Colonic mucosa (tissue), 4 donors: ENCODE data around the gene PFKFB2. TPM values are rescaled to one million over a fixed set of nuclear protein-coding genes. Genes with fewer than 3 reads are reported as not detected.
A peak's percentile ranks its signal among the peaks of the same experiment; 100 is the strongest.

Source experiments
- DNase-seq: peaks from one replicate; pipeline ENCODE4 v3.0.0-alpha.2; 2020
- H3K27ac ChIP-seq: fragments of 200-600 bp; one replicate; pipeline ENCODE4 v1.8.0; 2021
- H3K27me3 ChIP-seq: fragments of 200-600 bp; one replicate; pipeline ENCODE4 v1.8.0; 2021
- H3K36me3 ChIP-seq: fragments of 200-600 bp; one replicate; pipeline ENCODE4 v1.8.0; 2021
- H3K4me1 ChIP-seq: fragments of 200-600 bp; one replicate; pipeline ENCODE4 v1.8.0; 2021; ENCODE audit warnings: mild to moderate bottlenecking
- H3K4me3 ChIP-seq: fragments of 200-600 bp; one replicate; pipeline ENCODE4 v1.8.0; 2021
- H3K9ac ChIP-seq, 2 donors: one replicate each; pipeline ENCODE4 v1.7.0; 2013; ENCODE audit warnings: control low read depth in 2 of 2, low read depth in 2 of 2, low read length in 2 of 2
- H3K9me3 ChIP-seq: fragments of 200-600 bp; one replicate; pipeline ENCODE4 v1.8.0; 2021
- CTCF ChIP-seq: fragments of 200-600 bp; IDR thresholded peaks from one replicate; pipeline ENCODE4 v1.8.0; 2022; ENCODE audit warnings: antibody characterized with exemption, mild to moderate bottlenecking
- intact Hi-C: fragments of 100-400 bp; cut with DNase I; formaldehyde crosslinking; loops from one replicate; pipeline ENCODE4 v1.14.1; 2022
- total RNA-seq, 2 donors: library from RNA; stranded (reverse); fragmentation: NEBNext Ultra II Directional in 1 of 2; extraction: Animal tissue kit (Norgen Biotek cat#: 25700) in 1 of 2; gene quantifications; one replicate each; pipeline ENCODE4 v1.2.1, GENCODE V29; 2021
- donor health status: healthy.
- donor health status: DM: no; HTN: no; CAD: no.
- donor health status: DM: no; HTN: no; CAD: no.

Gene PFKFB2
- total RNA-seq, 2 donors from 2014 or later: 52.1 to 88.5 TPM

GRCh38 chr1:207081806-207082205 lies 28.7 kb downstream of the PFKFB2 start:
- Histone ChIP-seq H3K9ac (no peak overlapping the region), H3K9me3 (no peaks in the 10 kb centered on the region), H3K27ac (no peak overlapping the region), H3K4me3 (no peak overlapping the region), H3K4me1 (no peaks in the 10 kb centered on the region), H3K36me3 (no peaks in the 10 kb centered on the region), H3K27me3 (no peaks in the 10 kb centered on the region)
- no peak for TF ChIP-seq CTCF
- intact Hi-C loops: loop anchor here (5.0 to 10.0 kb wide), 4 partner anchors 47 to 415 kb away; partner anchors contain the start of genes C1orf116 and CR1
- no peak for DNase-seq

GRCh38 chr1:207084232-207084631 lies 31.2 kb downstream of the PFKFB2 start:
- H3K9me3 ChIP-seq: no peaks in the 10 kb centered on the region
- no peaks in the 10 kb centered on the region for H3K27me3 ChIP-seq
- H3K4me3 ChIP-seq: no peak overlapping the region
- no peak for DNase-seq
- H3K27ac ChIP-seq: no peak overlapping the region
- no peak for TF ChIP-seq CTCF
- H3K9ac ChIP-seq: no peak overlapping the region
- intact Hi-C loops: loop anchor here (5.0 to 10.0 kb wide), 4 partner anchors 49 to 413 kb away; partner anchors contain the start of genes C1orf116 and CR1
- H3K36me3 ChIP-seq: no peaks in the 10 kb centered on the region
- H3K4me1 ChIP-seq: no peaks in the 10 kb centered on the region

- DNase-seq: peak; percentile 70
- no peaks in the 10 kb centered on the region for H3K27me3 ChIP-seq
- H3K4me1 ChIP-seq: no peaks in the 10 kb centered on the region
- H3K27ac ChIP-seq: no peak overlapping the region
- H3K9ac ChIP-seq: no peak overlapping the region
- no peak overlapping the region for H3K4me3 ChIP-seq
- H3K36me3 ChIP-seq: no peaks in the 10 kb centered on the region
- TF ChIP-seq CTCF: peak; percentile 52
- H3K9me3 ChIP-seq: no peaks in the 10 kb centered on the region
- intact Hi-C loops: loop anchor here (5.0 to 10.0 kb wide), 4 partner anchors 50 to 413 kb away; partner anchors contain the start of genes C1orf116 and CR1
Measured at GRCh38 chr1:207084701-207085180, 31.7 kb downstream of the PFKFB2 start.

GRCh38 chr1:207085887-207086286 lies 32.8 kb downstream of the PFKFB2 start:
- Histone ChIP-seq H3K9me3 (no peaks in the 10 kb centered on the region), H3K27me3 (no peaks in the 10 kb centered on the region), H3K9ac (no peak overlapping the region), H3K36me3 (no peaks in the 10 kb centered on the region), H3K4me3 (no peak overlapping the region), H3K4me1 (no peaks in the 10 kb centered on the region), H3K27ac (no peak overlapping the region)
- no peak for DNase-seq
- no peak for TF ChIP-seq CTCF
- intact Hi-C loops: loop anchor here (10.0 kb wide), 2 partner anchors 51 to 169 kb away; partner anchors contain the start of gene C1orf116

- no peak for DNase-seq
- Histone ChIP-seq H3K27ac (peak overlapping the region; percentile 80), H3K4me1 (no peaks in the 10 kb centered on the region), H3K36me3 (no peaks in the 10 kb centered on the region), H3K9ac (no peak overlapping the region), H3K4me3 (no peak overlapping the region), H3K27me3 (no peaks in the 10 kb centered on the region), H3K9me3 (no peaks in the 10 kb centered on the region)
- no peak for TF ChIP-seq CTCF
- intact Hi-C loops: loop anchor here (10.0 kb wide), 2 partner anchors 53 to 167 kb away; partner anchors contain the start of gene C1orf116
Measured at GRCh38 chr1:207088161-207088560, 35.1 kb downstream of the PFKFB2 start.
